ENCODE results near the gene CACNA1B. TPM values are rescaled to one million over a fixed set of nuclear protein-coding genes. Genes with fewer than 3 reads are reported as not detected.
A peak's percentile ranks its signal among the peaks of the same experiment; 100 is the strongest.

CACNA1B gene
- total and polyA plus RNA-seq, 7 experiments from 2014 or later, result 0.07 TPM; not detected in 6

DNA sequence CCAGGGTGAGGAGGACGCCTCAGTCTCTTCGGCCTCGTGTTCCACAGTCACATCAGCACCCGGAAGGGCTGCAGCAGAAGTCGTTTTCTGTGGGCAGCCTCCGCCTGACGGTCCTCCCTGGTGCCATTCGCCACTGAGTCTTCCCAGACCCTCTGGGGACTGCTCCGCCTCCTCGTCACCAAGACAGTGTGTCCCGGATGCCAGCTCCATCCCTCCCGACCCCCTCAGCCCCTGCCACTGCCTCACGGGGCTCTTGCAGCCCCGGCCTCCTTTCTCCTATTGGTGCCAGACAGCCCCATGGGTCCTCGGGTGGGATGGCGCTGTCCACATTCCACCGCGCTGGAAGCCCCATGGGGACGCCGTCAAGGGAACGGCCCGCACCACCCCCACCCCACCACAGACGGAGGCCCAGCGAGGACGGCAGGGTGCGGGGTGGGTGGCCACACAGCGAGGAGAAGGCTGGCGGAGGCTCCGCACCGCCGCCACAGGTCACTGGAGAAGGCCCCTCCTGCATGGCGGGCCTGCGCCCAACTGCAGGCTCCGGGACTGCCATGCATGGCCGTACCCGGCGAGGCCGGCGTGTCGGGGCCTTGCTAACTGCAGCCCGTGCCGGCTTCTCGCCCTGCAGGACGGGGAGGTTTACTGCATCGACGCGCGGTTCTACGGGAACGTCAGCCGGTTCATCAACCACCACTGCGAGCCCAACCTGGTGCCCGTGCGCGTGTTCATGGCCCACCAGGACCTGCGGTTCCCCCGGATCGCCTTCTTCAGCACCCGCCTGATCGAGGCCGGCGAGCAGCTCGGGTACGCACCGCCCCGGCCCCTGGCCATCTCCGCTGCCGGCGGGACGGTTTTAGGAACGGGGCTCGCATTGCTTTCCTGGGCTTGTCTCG, 43.6 kb upstream of the CACNA1B start:
- ChIA-PET CTCF (no interaction called here), POLR2A (no interaction called here)
- Mint-ChIP-seq H3K9me3 (peaks cover 0 to 1% (median 0%) of the 10 kb centered on the region in 11 donors), H3K36me3 (peaks cover 2 to 41% (median 8%) of the 10 kb centered on the region in 5 donors), H3K4me1 (no peaks in the 10 kb centered on the region), H3K27ac (no peak overlapping the region), H3K27me3 (no peaks in the 10 kb centered on the region), H3K4me3 (no peak overlapping the region)
- Histone ChIP-seq H3K4me3 (ENCODE audit: low read length) (no peak overlapping the region), H3K36me3 (ENCODE audit: control insufficient read depth in 2 of 3, insufficient read depth in 3 of 3, low read length in 3 of 3) (peaks cover 0 to 64% (median 4%) of the 10 kb centered on the region in 3 experiments), H3K4me1 (ENCODE audit: control insufficient read depth in 2 of 2, insufficient read depth in 2 of 2, low read length in 2 of 2) (no peaks in the 10 kb centered on the region), H3K27ac (ENCODE audit: low read depth, low read length) (no peak overlapping the region), H3K27me3 (ENCODE audit: control insufficient read depth in 2 of 2, insufficient read depth in 2 of 2, low read length in 2 of 2) (no peaks in the 10 kb centered on the region), H3K9me3 (ENCODE audit: control insufficient read depth in 2 of 3, low read length in 3 of 3) (no peaks in the 10 kb centered on the region)
- DNase-seq, result no peak
- intact Hi-C loops (cut with micrococcal nuclease), result no loop called here
- ATAC-seq, result no peak

DNA sequence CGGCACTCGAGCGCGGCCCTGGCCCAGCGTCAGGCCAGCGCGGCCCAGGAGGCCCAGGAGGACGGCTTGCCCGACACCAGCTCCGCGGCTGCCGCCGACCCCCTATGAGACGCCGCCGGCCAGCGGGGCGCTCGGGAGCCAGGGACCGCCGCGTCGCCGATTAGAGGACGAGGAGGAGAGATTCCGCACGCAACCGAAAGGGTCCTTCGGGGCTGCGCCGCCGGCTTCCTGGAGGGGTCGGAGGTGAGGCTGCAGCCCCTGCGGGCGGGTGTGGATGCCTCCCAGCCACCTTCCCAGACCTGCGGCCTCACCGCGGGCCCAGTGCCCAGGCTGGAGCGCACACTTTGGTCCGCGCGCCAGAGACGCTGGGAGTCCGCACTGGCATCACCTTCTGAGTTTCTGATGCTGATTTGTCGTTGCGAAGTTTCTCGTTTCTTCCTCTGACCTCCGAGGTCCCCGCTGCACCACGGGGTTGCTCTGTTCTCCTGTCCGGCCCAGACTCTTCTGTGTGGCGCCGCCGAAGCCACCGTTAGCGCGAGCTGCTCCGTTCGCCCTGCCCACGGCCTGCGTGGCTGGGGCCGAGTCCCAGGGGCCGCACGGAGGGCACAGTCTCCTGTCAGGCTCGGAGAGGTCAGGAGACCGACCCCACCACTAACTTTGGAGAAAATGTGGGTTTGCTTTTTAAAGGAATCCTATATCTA, 42.6 kb upstream of the CACNA1B start:
- H3K27ac Mint-ChIP-seq, result no peak overlapping the region
- POLR2A ChIA-PET, result no interaction called here
- intact Hi-C loops (cut with micrococcal nuclease), result no loop called here
- H3K9me3 Mint-ChIP-seq, result peaks cover 0 to 5% (median 0%) of the 10 kb centered on the region in 11 donors
- no peak overlapping the region for H3K27ac ChIP-seq (ENCODE audit: low read depth, low read length)
- H3K36me3 ChIP-seq (ENCODE audit: control insufficient read depth in 2 of 3, insufficient read depth in 3 of 3, low read length in 3 of 3), result peaks cover 0 to 58% (median 4%) of the 10 kb centered on the region in 3 experiments
- no peak overlapping the region for H3K4me3 ChIP-seq (ENCODE audit: low read length)
- no peaks in the 10 kb centered on the region for H3K27me3 ChIP-seq (ENCODE audit: control insufficient read depth in 2 of 2, insufficient read depth in 2 of 2, low read length in 2 of 2)
- no peaks in the 10 kb centered on the region for H3K9me3 ChIP-seq (ENCODE audit: control insufficient read depth in 2 of 3, low read length in 3 of 3)
- CTCF ChIA-PET, result no interaction called here
- no peak for DNase-seq
- H3K4me1 Mint-ChIP-seq, result no peaks in the 10 kb centered on the region
- H3K36me3 Mint-ChIP-seq, result peaks cover 2 to 39% (median 8%) of the 10 kb centered on the region in 5 donors
- H3K27me3 Mint-ChIP-seq, result no peaks in the 10 kb centered on the region
- H3K4me3 Mint-ChIP-seq, result no peak overlapping the region
- ATAC-seq, result no peak
- no peaks in the 10 kb centered on the region for H3K4me1 ChIP-seq (ENCODE audit: control insufficient read depth in 2 of 2, insufficient read depth in 2 of 2, low read length in 2 of 2)

DNA sequence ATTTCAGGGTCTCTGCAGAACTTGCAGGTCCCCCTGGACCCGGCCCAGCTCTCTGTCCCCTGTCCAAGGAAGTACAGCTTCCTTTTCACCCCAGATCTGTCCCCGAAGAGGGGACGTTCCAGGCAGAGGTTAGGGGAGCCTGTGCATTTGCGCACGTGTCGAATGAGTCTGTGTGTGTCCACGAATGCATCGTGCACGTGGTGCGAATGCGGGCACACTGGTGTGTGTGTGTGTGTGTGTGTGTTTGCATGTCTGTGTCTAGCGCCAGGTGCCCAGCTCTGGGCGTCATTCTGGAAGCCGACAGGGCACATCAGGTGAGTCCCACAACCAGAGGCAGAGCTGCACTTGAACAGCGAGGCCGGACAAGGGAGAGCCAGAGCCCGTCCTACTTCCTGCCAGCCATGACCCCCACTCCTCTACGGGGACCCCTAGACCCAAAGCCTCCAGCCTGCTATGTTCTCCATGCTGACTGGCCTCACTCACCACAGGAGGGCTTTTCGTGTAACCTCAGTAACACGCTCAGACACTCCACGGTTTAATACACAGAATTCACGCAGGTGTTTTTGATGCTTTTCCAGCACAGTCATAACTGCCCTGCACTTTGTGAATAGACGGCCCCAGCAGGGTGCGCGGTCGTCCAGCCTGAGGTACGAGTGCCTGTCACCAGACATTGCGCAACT, 41.3 kb upstream of the CACNA1B start:
- intact Hi-C loops (cut with micrococcal nuclease), result no loop called here
- Histone ChIP-seq H3K36me3 (ENCODE audit: control insufficient read depth in 2 of 3, insufficient read depth in 3 of 3, low read length in 3 of 3) (peaks cover 0 to 53% (median 4%) of the 10 kb centered on the region in 3 experiments), H3K4me3 (ENCODE audit: low read length) (no peak overlapping the region), H3K4me1 (ENCODE audit: control insufficient read depth in 2 of 2, insufficient read depth in 2 of 2, low read length in 2 of 2) (no peaks in the 10 kb centered on the region), H3K27me3 (ENCODE audit: control insufficient read depth in 2 of 2, insufficient read depth in 2 of 2, low read length in 2 of 2) (no peaks in the 10 kb centered on the region), H3K9me3 (ENCODE audit: control insufficient read depth in 2 of 3, low read length in 3 of 3) (no peaks in the 10 kb centered on the region), H3K27ac (ENCODE audit: low read depth, low read length) (no peak overlapping the region)
- Mint-ChIP-seq H3K4me3 (no peak overlapping the region), H3K9me3 (peaks cover 0 to 10% (median 0%) of the 10 kb centered on the region in 11 donors), H3K27ac (no peak overlapping the region), H3K4me1 (no peaks in the 10 kb centered on the region), H3K27me3 (no peaks in the 10 kb centered on the region), H3K36me3 (peaks cover 2 to 36% (median 6%) of the 10 kb centered on the region in 5 donors)
- ChIA-PET CTCF (no interaction called here), POLR2A (no interaction called here)
- DNase-seq (no peak), ATAC-seq (no peak)

GRCh38 chr9:137836831-137837241, 40.7 kb upstream of the CACNA1B start:
- Mint-ChIP-seq H3K4me3 (no peak overlapping the region), H3K27ac (no peak overlapping the region), H3K27me3 (no peaks in the 10 kb centered on the region), H3K4me1 (no peaks in the 10 kb centered on the region), H3K36me3 (peaks cover 2 to 32% (median 4%) of the 10 kb centered on the region in 5 donors), H3K9me3 (peaks cover 0 to 10% (median 0%) of the 10 kb centered on the region in 11 donors)
- DNase-seq (no peak), ATAC-seq (no peak)
- ChIA-PET POLR2A (no interaction called here), CTCF (no interaction called here)
- intact Hi-C loops (cut with micrococcal nuclease), result no loop called here
- Histone ChIP-seq H3K27me3 (ENCODE audit: control insufficient read depth in 2 of 2, insufficient read depth in 2 of 2, low read length in 2 of 2) (no peaks in the 10 kb centered on the region), H3K4me3 (ENCODE audit: low read length) (no peak overlapping the region), H3K27ac (ENCODE audit: low read depth, low read length) (no peak overlapping the region), H3K4me1 (ENCODE audit: control insufficient read depth in 2 of 2, insufficient read depth in 2 of 2, low read length in 2 of 2) (no peaks in the 10 kb centered on the region), H3K36me3 (ENCODE audit: control insufficient read depth in 2 of 3, insufficient read depth in 3 of 3, low read length in 3 of 3) (peaks cover 0 to 52% (median 4%) of the 10 kb centered on the region in 3 experiments), H3K9me3 (ENCODE audit: control insufficient read depth in 2 of 3, low read length in 3 of 3) (no peaks in the 10 kb centered on the region)

- H3K9me3 Mint-ChIP-seq, result peaks cover 0 to 10% (median 0%) of the 10 kb centered on the region in 11 donors
- no peak overlapping the region for H3K4me3 ChIP-seq (ENCODE audit: low read length)
- no peaks in the 10 kb centered on the region for H3K4me1 ChIP-seq (ENCODE audit: control insufficient read depth in 2 of 2, insufficient read depth in 2 of 2, low read length in 2 of 2)
- CTCF ChIA-PET, result interaction anchor here (0.6 kb wide), 1 partner anchor 34 kb away, joined by 4 read pairs; no protein-coding TSS in a partner anchor
- intact Hi-C loops (cut with micrococcal nuclease), result no loop called here
- H3K27me3 ChIP-seq (ENCODE audit: control insufficient read depth in 2 of 2, insufficient read depth in 2 of 2, low read length in 2 of 2), result no peaks in the 10 kb centered on the region
- no peak overlapping the region for H3K27ac ChIP-seq (ENCODE audit: low read depth, low read length)
- H3K9me3 ChIP-seq (ENCODE audit: control insufficient read depth in 2 of 3, low read length in 3 of 3), result no peaks in the 10 kb centered on the region
- no peak overlapping the region for H3K4me3 Mint-ChIP-seq
- POLR2A ChIA-PET, result no interaction called here
- no peaks in the 10 kb centered on the region for H3K4me1 Mint-ChIP-seq
- no peak for ATAC-seq
- H3K27ac Mint-ChIP-seq, result peak overlapping the region in 1 of 9 donors; percentile 43
- H3K27me3 Mint-ChIP-seq, result no peaks in the 10 kb centered on the region
- DNase-seq, result no peak
- H3K36me3 ChIP-seq (ENCODE audit: control insufficient read depth in 2 of 3, insufficient read depth in 3 of 3, low read length in 3 of 3), result peaks cover 0 to 46% (median 4%) of the 10 kb centered on the region in 3 experiments
- peaks cover 2 to 30% (median 4%) of the 10 kb centered on the region in 5 donors for H3K36me3 Mint-ChIP-seq
These were observed 40.0 kb upstream of the CACNA1B start for GRCh38 chr9:137837345-137838278.

DNA sequence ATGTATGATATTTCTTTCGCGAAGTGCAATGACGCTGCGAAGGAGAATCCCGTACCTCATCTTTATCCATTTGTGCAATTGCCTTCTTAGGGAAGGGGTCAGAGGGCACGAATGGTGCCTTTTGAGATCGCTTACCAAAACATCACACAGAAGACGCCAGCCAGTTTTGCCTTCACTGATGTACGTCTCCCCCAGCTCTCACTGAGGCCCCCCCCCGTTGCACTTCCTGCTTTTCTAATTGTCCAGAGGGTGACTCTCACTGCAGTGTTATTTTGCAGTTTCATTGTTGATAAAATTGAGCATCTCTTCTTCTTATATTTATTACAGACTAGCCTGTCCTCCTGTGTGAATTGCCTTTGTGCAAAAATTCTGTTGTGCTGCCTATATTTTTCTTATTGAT, 39.0 kb upstream of the CACNA1B start:
- H3K27ac ChIP-seq (ENCODE audit: low read depth, low read length), result no peak overlapping the region
- peaks cover 0 to 36% (median 4%) of the 10 kb centered on the region in 3 experiments for H3K36me3 ChIP-seq (ENCODE audit: control insufficient read depth in 2 of 3, insufficient read depth in 3 of 3, low read length in 3 of 3)
- Mint-ChIP-seq H3K4me1 (no peaks in the 10 kb centered on the region), H3K9me3 (peaks cover 0 to 15% (median 3%) of the 10 kb centered on the region in 11 donors), H3K4me3 (no peak overlapping the region), H3K27me3 (no peaks in the 10 kb centered on the region), H3K36me3 (peaks cover 2 to 25% (median 4%) of the 10 kb centered on the region in 5 donors), H3K27ac (no peak overlapping the region)
- no peaks in the 10 kb centered on the region for H3K27me3 ChIP-seq (ENCODE audit: control insufficient read depth in 2 of 2, insufficient read depth in 2 of 2, low read length in 2 of 2)
- intact Hi-C loops (cut with micrococcal nuclease), result no loop called here
- CTCF ChIA-PET, result interaction anchor here (0.7 kb wide), 1 partner anchor 80 kb away, joined by 4 read pairs; no protein-coding TSS in a partner anchor
- no peak for DNase-seq
- no peak for ATAC-seq
- H3K9me3 ChIP-seq (ENCODE audit: control insufficient read depth in 2 of 3, low read length in 3 of 3), result no peaks in the 10 kb centered on the region
- POLR2A ChIA-PET, result no interaction called here
- H3K4me3 ChIP-seq (ENCODE audit: low read length), result no peak overlapping the region
- H3K4me1 ChIP-seq (ENCODE audit: control insufficient read depth in 2 of 2, insufficient read depth in 2 of 2, low read length in 2 of 2), result no peaks in the 10 kb centered on the region

All from naive thymus-derived CD4-positive, alpha-beta T cell (primary cell).